A673 (cell line): ENCODE results near the gene DUS3L.

ENCODE experiments used
- CTCF ChIP-seq: fragments of 300-800, 200-600 bp; sonication (generic); conservative IDR thresholded peaks from 2 replicates; pipeline ENCODE4 v1.5.1; 2017; ENCODE audit warnings: low read depth, mild to moderate bottlenecking, antibody characterized with exemption, low read length, moderate library complexity, mixed read lengths
- EZH2 ChIP-seq: fragments of 200-600 bp; sonication (generic); IDR thresholded peaks from 2 replicates; pipeline ENCODE4 v1.6.1; 2017; ENCODE audit warnings: borderline replicate concordance, low read depth, mild to moderate bottlenecking, mixed read lengths, antibody characterized with exemption, low read length; ENCODE audit not compliant: poor library complexity, severe bottlenecking

DNA sequence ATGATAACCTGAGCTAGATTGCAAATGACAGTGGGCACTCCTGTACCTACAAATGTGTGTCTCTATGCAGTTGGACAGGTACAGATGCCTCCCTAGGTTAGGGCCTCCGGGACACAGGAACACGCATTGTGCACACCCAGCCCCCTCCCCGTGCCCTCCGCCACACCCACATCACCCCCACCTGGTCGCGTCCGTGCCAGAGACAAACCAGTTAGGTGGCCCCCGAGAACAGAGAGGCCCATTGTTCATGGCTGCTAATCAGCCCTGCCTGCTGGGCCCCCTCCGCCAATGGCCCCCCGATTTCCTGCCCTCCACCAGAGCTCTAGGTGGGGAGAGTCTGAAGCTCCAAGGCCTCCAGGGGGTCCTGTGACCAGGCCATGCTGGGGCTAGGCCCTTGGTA, 27.6 kb upstream of the DUS3L start:
- no peak for TF ChIP-seq CTCF
- no peak for TF ChIP-seq EZH2
